ENCODE data around the gene TUBA4B.

- TF ChIP-seq TOX (CRISPR knock-in tag; IDR thresholded peaks at IDR 0.05; ENCODE audit: borderline replicate concordance) = no peak
- TF ChIP-seq, protein P1, sequence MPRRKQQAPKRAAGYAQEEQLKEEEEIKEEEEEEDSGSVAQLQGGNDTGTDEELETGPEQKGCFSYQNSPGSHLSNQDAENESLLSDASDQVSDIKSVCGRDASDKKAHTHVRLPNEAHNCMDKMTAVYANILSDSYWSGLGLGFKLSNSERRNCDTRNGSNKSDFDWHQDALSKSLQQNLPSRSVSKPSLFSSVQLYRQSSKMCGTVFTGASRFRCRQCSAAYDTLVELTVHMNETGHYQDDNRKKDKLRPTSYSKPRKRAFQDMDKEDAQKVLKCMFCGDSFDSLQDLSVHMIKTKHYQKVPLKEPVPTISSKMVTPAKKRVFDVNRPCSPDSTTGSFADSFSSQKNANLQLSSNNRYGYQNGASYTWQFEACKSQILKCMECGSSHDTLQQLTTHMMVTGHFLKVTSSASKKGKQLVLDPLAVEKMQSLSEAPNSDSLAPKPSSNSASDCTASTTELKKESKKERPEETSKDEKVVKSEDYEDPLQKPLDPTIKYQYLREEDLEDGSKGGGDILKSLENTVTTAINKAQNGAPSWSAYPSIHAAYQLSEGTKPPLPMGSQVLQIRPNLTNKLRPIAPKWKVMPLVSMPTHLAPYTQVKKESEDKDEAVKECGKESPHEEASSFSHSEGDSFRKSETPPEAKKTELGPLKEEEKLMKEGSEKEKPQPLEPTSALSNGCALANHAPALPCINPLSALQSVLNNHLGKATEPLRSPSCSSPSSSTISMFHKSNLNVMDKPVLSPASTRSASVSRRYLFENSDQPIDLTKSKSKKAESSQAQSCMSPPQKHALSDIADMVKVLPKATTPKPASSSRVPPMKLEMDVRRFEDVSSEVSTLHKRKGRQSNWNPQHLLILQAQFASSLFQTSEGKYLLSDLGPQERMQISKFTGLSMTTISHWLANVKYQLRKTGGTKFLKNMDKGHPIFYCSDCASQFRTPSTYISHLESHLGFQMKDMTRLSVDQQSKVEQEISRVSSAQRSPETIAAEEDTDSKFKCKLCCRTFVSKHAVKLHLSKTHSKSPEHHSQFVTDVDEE (CRISPR knock-in tag; IDR thresholded peaks at IDR 0.05) = no peak
These were observed 36.7 kb downstream of the TUBA4B start for GRCh38 chr2:219289537-219290361.
